A549 (cell line): Measurements from ENCODE around the gene TRIM10. TPM values are rescaled to one million over a fixed set of nuclear protein-coding genes. Genes with fewer than 3 reads are reported as not detected.

Experiments used
- ATAC-seq, 2 experiments: fragments of 200-7000 bp in 1 of 2; fragments of >200 bp in 1 of 2; cut with Nextera tagmentation in 1 of 2; cut with Tn5 transposase in 1 of 2; 3 replicates each; pipeline versions ENCODE4 v1.8.0 to v1.9.1; 2018 to 2020; ENCODE audit warnings: mild to moderate bottlenecking in 1 of 2, moderate library complexity in 1 of 2
- CTCF ChIA-PET: fragments of 300-600 bp; sonication (Branson Sonifier 250); formaldehyde crosslinking; extraction: SDS; loops from one replicate; lab custom pipeline; 2021; ENCODE audit warnings: antibody characterized with exemption, inconsistent platforms; lab: Yijun Ruan, JAX
- POLR2A ChIA-PET: fragments of 350-600 bp; formaldehyde crosslinking; extraction: SDS; loops from one replicate; lab custom pipeline; 2021; ENCODE audit warnings: antibody characterized with exemption, inconsistent platforms; lab: Yijun Ruan, JAX
- DNase-seq, 2 experiments: peaks; one replicate each; pipeline versions ENCODE4 v3.0.0 to v3.0.0-alpha.2; 2011 to 2016; ENCODE audit warnings: low read depth in 1 of 2, low spot score in 1 of 2
- FAIRE-seq: peaks from 2 replicates; lab custom pipeline; 2011; peaks lifted over from hg19 to GRCh38; lab: Jason Lieb, UNC
- H3K27ac ChIP-seq, 2 experiments: fragments of >200 bp; sonication (Bioruptor Twin); formaldehyde crosslinking; 3 replicates each; pipeline ENCODE4 v1.5.1; 2016 to 2017
- H3K4me1 ChIP-seq: fragments of >200 bp; sonication (Bioruptor Twin); formaldehyde crosslinking; 3 replicates; pipeline ENCODE4 v1.6.1; 2016
- H3K4me2 ChIP-seq: fragments of >200 bp; sonication (Bioruptor Twin); formaldehyde crosslinking; 3 replicates; pipeline ENCODE4 v1.6.1; 2016
- H3K4me3 ChIP-seq: fragments of >200 bp; sonication (Bioruptor Twin); formaldehyde crosslinking; 3 replicates; pipeline ENCODE4 v1.5.1; 2016
- H3K9me3 ChIP-seq: fragments of >200 bp; sonication (Bioruptor Twin); formaldehyde crosslinking; 3 replicates; pipeline ENCODE4 v1.6.1; 2016
- CTCF ChIP-seq: fragments of >200 bp; sonication (Bioruptor Twin); formaldehyde crosslinking; IDR thresholded peaks from 3 replicates; pipeline ENCODE4 v1.5.1; 2016
- E2F6 ChIP-seq: IDR thresholded peaks from 2 replicates; pipeline ENCODE4 v1.6.1; 2012; ENCODE audit warnings: low read depth, borderline replicate concordance
- ELK1 ChIP-seq: fragments of 150-350 bp; IDR thresholded peaks from 2 replicates; pipeline ENCODE4 v1.6.1; 2014; ENCODE audit warnings: low read depth, mild to moderate bottlenecking, low read length
- HOXB5 ChIP-seq: fragments of 250-450 bp; sonication (Bioruptor Pico); IDR thresholded peaks from 2 replicates; pipeline ENCODE4 v1.5.0; 2020; ENCODE audit warnings: mild to moderate bottlenecking, moderate library complexity
- MAFK ChIP-seq: fragments of 450-650 bp; IDR thresholded peaks from 2 replicates; pipeline ENCODE4 v1.6.1; 2014; ENCODE audit not compliant: partially characterized antibody
- MAX ChIP-seq: IDR thresholded peaks from 2 replicates; pipeline ENCODE4 v1.6.1; 2012
- PBX3 ChIP-seq: IDR thresholded peaks from 2 replicates; pipeline ENCODE4 v1.6.1; 2012
- POLR2A ChIP-seq: IDR thresholded peaks from 2 replicates; pipeline ENCODE4 v1.6.1; 2012; ENCODE audit warnings: mild to moderate bottlenecking, low read length
- POLR2AphosphoS2 ChIP-seq: conservative IDR thresholded peaks from 2 replicates; pipeline ENCODE4 v1.6.1; 2012; ENCODE audit warnings: low read length, improper control_type of control experiment, inconsistent platforms
- RAD21 ChIP-seq, 2 experiments: fragments of >200 bp in 1 of 2; sonication (Bioruptor Twin) in 1 of 2; formaldehyde crosslinking in 1 of 2; IDR thresholded peaks in 1 of 2; conservative IDR thresholded peaks in 1 of 2; 2 replicates in 1 of 2; 3 replicates in 1 of 2; pipeline ENCODE4 v1.6.1; 2012 to 2018; ENCODE audit warnings: inconsistent platforms in 1 of 2
- RCOR1 ChIP-seq: fragments of 150-350 bp; IDR thresholded peaks from 2 replicates; pipeline ENCODE4 v1.6.1; 2014; ENCODE audit warnings: antibody characterized with exemption, low read length, low read depth
- SMC3 ChIP-seq: fragments of >200 bp; sonication (Bioruptor Twin); formaldehyde crosslinking; IDR thresholded peaks from 3 replicates; pipeline ENCODE4 v1.6.1; 2018; ENCODE audit warnings: inconsistent platforms
- SREBF2 ChIP-seq: fragments of 450-650 bp; IDR thresholded peaks from 2 replicates; pipeline ENCODE4 v1.6.1; 2014; ENCODE audit warnings: mild to moderate bottlenecking, moderate library complexity
- ZNF302 ChIP-seq: fragments of 250-450 bp; sonication (Bioruptor Pico); IDR thresholded peaks from 2 replicates; pipeline ENCODE4 v1.9.0; 2021; ENCODE audit warnings: inconsistent platforms, mild to moderate bottlenecking, moderate library complexity
- WGBS: methylation state at CpG from one replicate; pipeline ENCODE4 v1.1.6; 2017; ENCODE audit errors: missing lambda C conversion rate; 5-methylcytosine and 5-hydroxymethylcytosine counted together
- polyA plus RNA-seq, 4 experiments: library from polyadenylated mRNA; depleted of rRNA in 3 of 4; stranded (reverse); fragments of >200 nt; fragmentation: RNase III in 1 of 4; extraction: RNeasy Plus Mini Kit Qiagen cat#74134 plus additional on column Dnase treatment in 1 of 4; gene quantifications; 2 replicates in 3 of 4; 3 replicates in 1 of 4; pipeline ENCODE4 v1.2.3, GENCODE V29; 2011 to 2017

TRIM10 gene
- polyA plus RNA-seq, 2 of the 4 experiments (the other 2 are of a cell fraction): 0.03 to 0.12 TPM

GRCh38 chr6:30103872-30104179 is 57.2 kb downstream of the TRIM10 start:
- Histone ChIP-seq H3K4me3 (peak overlapping the region; percentile 38; the same call in 2 of the 3 replicates), H3K4me2 (peak overlapping the region; percentile 79)
- 82% methylated on average over 3 of the region's 3 CpGs for WGBS
- ATAC-seq: no peak
- ChIA-PET CTCF (interaction anchor here (0.9 to 16.7 kb wide), 17 partner anchors 8 to 396 kb away, joined by 3 to 353 read pairs (median 8); partner anchors contain the start of genes RNF39, TRIM31 and TRIM40), POLR2A (interaction anchor here (0.6 to 1.0 kb wide), 2 partner anchors 27 to 29 kb away, joined by 3 to 5 read pairs; no protein-coding TSS in a partner anchor)
- TF ChIP-seq E2F6 (no peak), MAFK (no peak), POLR2AphosphoS2 (no peak), SREBF2 (no peak), PBX3 (no peak), HOXB5 (CRISPR knock-in tag) (no peak), ELK1 (no peak)
- TF ChIP-seq, all 56 proteins: peak for 0
- Histone ChIP-seq H3K9me3 (no peaks in the 10 kb centered on the region), H3K4me1 (peaks cover 21% of the 10 kb centered on the region), H3K27ac (peak overlapping the region in 1 of 2 experiments; percentile 77; a peak in 3 of 6 replicates)
- FAIRE-seq: no peak
- DNase-seq: no peak

- 26% methylated on average over 26 of the region's 36 CpGs for WGBS
- Histone ChIP-seq H3K4me3 (peak overlapping the region; percentile 38), H3K4me1 (peaks cover 21% of the 10 kb centered on the region), H3K27ac (peak overlapping the region; percentile 66 to 77), H3K4me2 (peak overlapping the region; percentile 79), H3K9me3 (no peaks in the 10 kb centered on the region)
- FAIRE-seq: no peak
- peak; percentile 75 to 85 for ATAC-seq
- ChIA-PET POLR2A (interaction anchor here (1.0 kb wide), 1 partner anchor 28 kb away, joined by 5 read pairs; no protein-coding TSS in a partner anchor), CTCF (interaction anchor here (0.6 to 16.7 kb wide), 23 partner anchors 9 to 428 kb away, joined by 3 to 353 read pairs (median 5); partner anchors contain the start of genes POLR1H, RNF39, TRIM31 and TRIM40)
- TF ChIP-seq RAD21 (conservative IDR thresholded peaks at IDR 0.05 in 1 of 2, IDR thresholded peaks at IDR 0.05 in 1 of 2): peak; percentile 87 to 91
- no peak for TF ChIP-seq ZNF302
- peak; percentile 79 for TF ChIP-seq CTCF
- no peak for TF ChIP-seq POLR2A
- TF ChIP-seq MAX: peak; percentile 50
- peak; percentile 87 for TF ChIP-seq SMC3
- no peak for TF ChIP-seq RCOR1
- TF ChIP-seq ELK1: no peak
- DNase-seq: peak; percentile 83 to 85
Observed at GRCh38 chr6:30102970-30103871, 57.8 kb downstream of the TRIM10 start.
